ELF-1 (cell line): ENCODE data around the gene GPR35.

Experiments used
- DNase-seq: peaks from one replicate; pipeline ENCODE4 v3.0.0-alpha.2; 2016; ENCODE audit warnings: low read depth, low spot score

The GPR35 gene

GRCh38 chr2:240588669-240589068, 36.6 kb upstream of the GPR35 start:
- DNase-seq = no peak

GRCh38 chr2:240589375-240589774, 35.9 kb upstream of the GPR35 start:
- no peak for DNase-seq

GRCh38 chr2:240589850-240590525, 35.3 kb upstream of the GPR35 start:
- DNase-seq = no peak

GRCh38 chr2:240590681-240591111, 34.6 kb upstream of the GPR35 start:
- DNase-seq = no peak

GRCh38 chr2:240591226-240591625, 34.1 kb upstream of the GPR35 start:
- DNase-seq = no peak

- DNase-seq = no peak
Measured at GRCh38 chr2:240591784-240592183, 33.5 kb upstream of the GPR35 start.

GRCh38 chr2:240593026-240593702, 32.1 kb upstream of the GPR35 start:
- DNase-seq = no peak

- DNase-seq = no peak
Measured at GRCh38 chr2:240593703-240594451, 31.4 kb upstream of the GPR35 start.

GRCh38 chr2:240594511-240595380, 30.5 kb upstream of the GPR35 start:
- DNase-seq = no peak

- peak; percentile 68 for DNase-seq
Measured at GRCh38 chr2:240595381-240596079, 29.8 kb upstream of the GPR35 start.

GRCh38 chr2:240596080-240596460, 29.2 kb upstream of the GPR35 start:
- no peak for DNase-seq

GRCh38 chr2:240596491-240596931, 28.8 kb upstream of the GPR35 start:
- DNase-seq = no peak

- DNase-seq = no peak
Measured at GRCh38 chr2:240597054-240597418, 28.2 kb upstream of the GPR35 start.

GRCh38 chr2:240597419-240598181, 27.7 kb upstream of the GPR35 start:
- DNase-seq = no peak

- no peak for DNase-seq
Measured at GRCh38 chr2:240598311-240598911, 26.9 kb upstream of the GPR35 start.

GRCh38 chr2:240599141-240599583, 26.1 kb upstream of the GPR35 start:
- DNase-seq = no peak

- no peak for DNase-seq
Measured at GRCh38 chr2:240600451-240600961, 24.8 kb upstream of the GPR35 start.

GRCh38 chr2:240601061-240601830, 24.0 kb upstream of the GPR35 start:
- DNase-seq = no peak

GRCh38 chr2:240601831-240602160, 23.5 kb upstream of the GPR35 start:
- DNase-seq = no peak
